Stimulated activated CD4-positive, alpha-beta T cell treated with anti-CD3 and anti-CD28 coated beads, Interleukin-4, amount 100 ng/mL, for 4 hours (primary cell): ENCODE results near the gene ANKRD44.
"Not testable (repeated sequence)": the region's sequence is repeated elsewhere in the genome, so short reads cannot be mapped to it uniquely, and the experiment has no call there.

Experiments
- DNase-seq, 2 experiments: peaks; one replicate each; pipeline ENCODE4 v3.0.0-alpha.2; 2020

ANKRD44 gene

GRCh38 chr2:197315371-197315770 is 4.8 kb upstream of the ANKRD44 start:
- no peak for DNase-seq

- no peak for DNase-seq
These were observed 1.6 kb upstream of the ANKRD44 start for GRCh38 chr2:197312186-197312585.

GRCh38 chr2:197311421-197312033 is 947 bp upstream of the ANKRD44 start:
- DNase-seq = no peak

GRCh38 chr2:197310987-197311420 is 424 bp upstream of the ANKRD44 start:
- no peak for DNase-seq

- peak; percentile 29 to 60 for DNase-seq
These were observed 819 bp downstream of the ANKRD44 start for GRCh38 chr2:197309691-197310231.

- DNase-seq = no peak
These were observed 1.4 kb downstream of the ANKRD44 start for GRCh38 chr2:197308996-197309690.

GRCh38 chr2:197308585-197308984 is 2.0 kb downstream of the ANKRD44 start:
- no peak for DNase-seq

GRCh38 chr2:197307933-197308521 is 2.6 kb downstream of the ANKRD44 start:
- peak in 1 of 2 experiments; percentile 35 for DNase-seq

- DNase-seq = no peak
These were observed 3.2 kb downstream of the ANKRD44 start for GRCh38 chr2:197307236-197307932.

- DNase-seq = no peak
These were observed 3.9 kb downstream of the ANKRD44 start for GRCh38 chr2:197306696-197307040.

GRCh38 chr2:197306024-197306695 is 4.4 kb downstream of the ANKRD44 start:
- DNase-seq = no peak

- DNase-seq = no peak
These were observed 6.0 kb downstream of the ANKRD44 start for GRCh38 chr2:197304556-197305011.

- peak in 1 of 2 experiments; percentile 41 for DNase-seq
These were observed 10.4 kb downstream of the ANKRD44 start for GRCh38 chr2:197300139-197300538.

GRCh38 chr2:197298609-197299008 is 12.0 kb downstream of the ANKRD44 start:
- DNase-seq = no peak

- DNase-seq = no peak
These were observed 12.7 kb downstream of the ANKRD44 start for GRCh38 chr2:197297772-197298318.

- no peak for DNase-seq
These were observed 13.3 kb downstream of the ANKRD44 start for GRCh38 chr2:197297266-197297665.

GRCh38 chr2:197296835-197297234 is 13.7 kb downstream of the ANKRD44 start:
- no peak for DNase-seq

GRCh38 chr2:197294260-197294659 is 16.3 kb downstream of the ANKRD44 start:
- DNase-seq = peak; percentile 25 to 61

GRCh38 chr2:197293252-197294007 is 17.1 kb downstream of the ANKRD44 start:
- DNase-seq = no peak

GRCh38 chr2:197292619-197293018 is 18.0 kb downstream of the ANKRD44 start:
- no peak for DNase-seq

GRCh38 chr2:197287596-197287932 is 23.0 kb downstream of the ANKRD44 start:
- not testable (repeated sequence) for DNase-seq
